NCI-H82 (cell line): Measurements from ENCODE around the gene RNF141.

Source experiments
- DNase-seq: peaks from one replicate; lab custom pipeline; 2025; lab: John Stamatoyannopoulos, UW

The RNF141 gene

DNA sequence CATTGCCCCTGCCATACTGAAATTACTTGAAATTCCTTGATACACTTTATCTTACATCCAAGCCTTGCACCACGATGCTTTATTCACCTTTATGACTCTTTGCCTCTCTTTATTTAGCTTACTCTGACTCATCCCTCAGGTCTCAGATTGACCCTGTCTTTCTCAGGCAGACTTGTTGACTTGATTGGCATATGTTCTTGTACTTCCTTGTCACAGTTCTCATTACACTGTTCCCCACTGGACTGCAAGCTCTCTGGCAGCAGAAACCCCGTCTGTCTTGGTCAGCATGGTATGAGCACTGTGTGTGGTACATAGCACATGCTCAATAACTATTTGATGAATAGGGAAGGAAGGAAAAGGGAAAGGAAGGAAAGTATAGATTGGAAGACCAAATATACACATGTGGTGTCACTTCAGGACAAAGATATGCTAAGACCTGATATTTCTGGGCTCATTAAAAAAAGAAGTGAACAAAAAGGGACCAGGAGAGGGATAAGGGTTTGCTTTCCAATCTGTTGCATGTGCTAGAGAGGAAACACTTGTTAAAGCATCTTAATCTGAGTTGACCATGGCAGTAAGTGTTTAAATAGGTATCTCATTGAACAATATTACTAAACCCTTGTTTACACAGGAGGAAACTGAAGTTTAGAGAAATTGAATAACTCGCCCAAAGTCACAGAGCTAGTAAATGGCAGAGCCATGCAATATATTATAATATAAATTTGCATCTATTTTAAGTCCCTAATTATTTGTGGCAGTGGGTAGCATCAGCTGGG is 20.2 kb upstream of the RNF141 start:
- DNase-seq: no peak

DNA sequence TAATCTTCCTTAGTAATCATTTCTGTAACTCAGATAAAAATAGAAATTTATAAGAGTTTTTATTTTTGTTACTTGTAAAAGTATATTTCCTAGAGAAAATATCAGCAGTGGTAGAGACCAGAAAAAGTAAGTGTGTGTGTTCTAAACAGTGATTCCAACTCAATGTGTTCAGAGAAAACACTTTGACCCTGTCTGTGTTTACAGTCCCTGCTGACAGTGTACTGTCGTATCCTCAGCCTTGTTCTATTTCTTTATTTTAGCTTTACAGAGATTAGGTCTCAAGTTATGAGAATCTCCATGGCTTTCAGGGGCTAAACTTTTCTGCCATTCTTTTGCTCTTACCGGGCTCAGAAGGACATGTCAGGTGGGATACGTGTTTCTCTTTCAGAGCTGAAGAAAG is 17.3 kb upstream of the RNF141 start:
- DNase-seq: no peak

DNA sequence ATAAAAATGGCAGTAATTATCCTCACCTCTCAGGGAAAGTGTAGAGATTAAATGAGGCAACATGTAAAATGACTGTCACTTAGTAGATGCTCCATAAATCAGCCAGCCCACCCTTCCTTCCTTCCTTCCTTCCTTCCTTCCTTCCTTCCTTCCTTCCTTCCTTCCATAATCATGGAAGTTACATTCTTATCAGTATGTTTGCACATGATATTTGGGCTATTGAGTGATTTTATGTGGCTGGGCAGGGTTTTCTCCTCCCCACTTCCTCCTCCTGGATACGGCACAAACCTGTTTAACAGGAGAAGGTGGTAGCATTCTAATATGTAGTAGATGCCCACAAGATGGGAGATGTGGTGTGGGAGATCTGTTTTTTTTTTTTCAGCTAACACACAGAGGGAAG is 15.6 kb upstream of the RNF141 start:
- no peak for DNase-seq

DNA sequence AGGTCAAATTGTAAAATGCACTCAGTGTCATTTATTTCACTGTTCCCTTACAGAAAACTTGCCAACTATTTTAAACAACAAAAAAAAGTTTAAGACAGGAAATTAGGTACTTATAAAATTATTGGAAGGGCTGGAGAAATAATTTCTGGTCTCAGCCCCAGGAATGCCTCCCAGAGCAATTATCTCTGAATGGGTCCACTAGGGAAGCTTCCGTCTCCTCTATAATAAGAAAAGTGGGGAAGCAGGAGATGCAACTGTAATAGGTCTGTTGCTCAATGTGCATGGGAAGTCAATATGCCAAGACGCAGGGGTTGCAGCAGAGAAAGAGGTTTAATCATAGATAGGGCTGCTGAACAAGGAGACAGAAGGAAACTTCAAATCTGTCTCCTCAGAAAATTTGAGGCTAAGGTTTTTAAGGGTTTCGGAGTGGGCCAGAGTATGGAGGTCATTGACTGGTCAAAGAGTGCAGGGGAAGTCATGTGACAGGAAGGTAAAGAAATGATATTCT is 10.9 kb upstream of the RNF141 start:
- no peak for DNase-seq

DNA sequence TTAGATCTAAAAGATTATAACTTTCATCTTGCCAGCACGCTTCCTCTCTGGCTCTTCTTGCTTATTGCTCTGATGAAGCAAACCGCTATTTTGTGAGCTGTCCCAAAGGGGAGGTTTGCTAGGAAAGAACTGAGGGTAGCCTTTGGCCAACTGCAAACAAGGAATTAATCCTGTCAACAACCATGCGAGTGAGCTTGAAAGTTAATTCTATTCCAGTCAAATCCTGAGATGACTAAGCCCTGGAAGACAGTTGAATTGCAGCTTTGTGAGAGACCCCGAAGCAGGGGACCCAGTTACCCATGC is 10.3 kb upstream of the RNF141 start:
- peak; percentile 57 for DNase-seq

DNA sequence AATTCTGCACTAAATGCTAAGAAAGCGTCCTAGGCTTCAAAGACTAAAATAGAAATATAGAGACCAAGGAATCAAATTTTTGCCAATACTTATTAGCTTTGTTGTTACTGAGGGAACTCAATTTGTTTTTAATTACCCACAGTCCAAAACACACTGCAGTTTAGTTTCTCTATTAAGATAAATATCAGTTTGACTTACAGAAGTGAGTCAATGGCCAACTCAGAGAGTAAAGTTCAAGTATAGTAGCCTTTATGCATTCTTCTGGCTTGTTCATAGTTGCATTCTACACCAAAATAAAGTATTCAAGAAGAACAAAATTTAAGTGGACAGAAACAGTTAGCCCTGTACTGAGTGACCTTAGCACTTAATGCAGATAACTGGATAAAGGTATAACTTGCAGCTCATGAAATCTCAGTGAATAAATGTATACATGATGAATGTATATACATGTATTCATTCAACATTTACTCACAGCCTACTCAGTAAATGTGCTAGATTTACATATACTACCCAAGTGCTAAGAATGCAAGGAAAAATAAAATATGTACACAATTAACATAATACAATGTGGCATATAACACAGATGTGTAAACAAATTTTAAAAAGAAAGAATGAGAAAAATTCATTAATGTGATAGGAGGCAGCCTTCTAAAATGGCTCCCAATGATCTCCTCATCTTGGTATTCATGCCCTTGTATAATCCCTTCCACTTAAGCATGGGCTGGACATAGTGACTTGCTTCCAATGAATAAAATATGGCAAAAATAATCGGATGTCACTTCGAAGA is 9.7 kb upstream of the RNF141 start:
- peak; percentile 42 for DNase-seq

DNA sequence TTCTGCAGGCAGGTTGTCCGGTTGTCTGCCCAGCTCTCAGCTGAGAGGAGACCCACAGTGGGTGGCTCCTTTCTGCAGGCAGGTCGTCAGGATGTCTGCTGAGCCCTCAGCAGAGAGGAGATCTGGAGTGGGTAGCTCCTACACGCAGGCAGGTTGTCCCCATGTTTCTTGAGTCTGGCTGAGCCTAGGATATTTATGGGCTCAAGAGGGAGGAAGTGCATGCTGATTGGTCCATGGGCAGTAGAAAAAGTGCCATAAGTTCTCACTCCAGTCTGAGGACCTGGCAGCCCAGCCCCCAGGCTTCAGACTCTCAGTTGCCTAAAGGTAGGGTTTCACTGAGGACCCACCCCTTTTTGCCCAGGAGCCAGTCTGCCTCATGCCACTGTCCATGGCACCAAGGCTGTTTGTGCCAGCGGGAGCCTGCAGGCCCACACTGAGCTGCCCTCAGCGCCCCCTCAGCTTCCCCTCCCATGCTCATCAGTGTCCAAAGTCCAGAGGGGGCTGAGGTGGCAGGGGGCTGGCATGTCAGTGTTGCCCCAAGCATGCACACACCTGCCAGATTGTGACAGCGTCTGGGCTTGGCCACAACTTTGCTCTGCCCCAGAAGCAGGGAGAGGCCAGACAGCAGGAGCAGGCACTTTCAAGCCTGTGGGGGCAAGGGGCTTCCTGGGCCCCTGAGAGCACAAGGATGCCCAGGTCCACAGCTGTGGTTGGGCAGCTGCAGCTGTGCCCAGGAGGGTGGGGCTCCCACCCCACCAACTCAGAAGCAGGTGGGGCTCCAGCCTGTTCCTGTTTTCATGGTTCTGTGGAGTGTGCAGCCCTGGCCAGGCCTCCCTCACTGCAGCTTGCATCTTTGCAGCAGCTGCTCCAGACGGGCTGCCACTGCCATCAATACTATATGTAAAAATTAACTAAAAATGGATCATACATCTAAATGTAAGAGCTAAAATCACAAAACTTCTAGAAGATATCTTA is 3.8 kb upstream of the RNF141 start:
- no peak for DNase-seq

DNA sequence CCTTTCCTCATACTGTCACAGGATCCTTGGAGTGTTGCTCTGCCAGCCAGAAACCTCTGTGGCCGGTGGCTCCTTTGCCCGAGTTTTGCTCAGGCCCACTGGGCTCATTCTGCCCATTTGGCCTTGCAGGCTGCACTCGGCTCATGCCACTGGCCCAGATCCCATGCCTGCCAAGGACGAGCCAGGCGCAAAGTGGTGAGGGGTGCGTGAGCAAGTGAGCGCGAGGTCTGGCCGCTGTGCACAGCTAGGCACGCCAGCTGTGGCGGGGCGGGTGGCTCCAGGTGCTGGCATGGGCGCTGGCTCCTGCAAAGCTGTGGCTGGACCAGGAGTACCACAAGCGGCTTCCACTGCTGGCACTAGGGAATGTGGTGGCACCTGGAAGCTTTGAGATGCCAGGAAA is 2.8 kb upstream of the RNF141 start:
- no peak for DNase-seq

DNA sequence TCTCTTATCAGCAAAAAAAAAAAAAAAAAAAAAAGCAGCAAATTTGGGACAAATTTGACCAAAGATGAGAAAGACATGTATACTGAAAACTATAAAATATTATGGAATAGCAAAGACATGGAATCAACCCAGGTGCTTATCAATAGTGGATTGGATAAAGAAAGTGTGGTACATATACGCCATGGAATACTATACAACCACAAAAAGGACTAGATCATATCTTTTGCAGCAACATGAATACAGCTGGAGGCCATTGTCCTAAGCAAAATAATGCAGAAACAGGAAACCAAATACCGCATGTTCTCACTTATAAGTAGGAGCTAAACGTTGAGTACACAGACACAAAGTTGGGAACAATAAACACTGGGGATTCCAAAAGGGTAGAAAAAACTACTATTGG is 1.8 kb upstream of the RNF141 start:
- DNase-seq: no peak

DNA sequence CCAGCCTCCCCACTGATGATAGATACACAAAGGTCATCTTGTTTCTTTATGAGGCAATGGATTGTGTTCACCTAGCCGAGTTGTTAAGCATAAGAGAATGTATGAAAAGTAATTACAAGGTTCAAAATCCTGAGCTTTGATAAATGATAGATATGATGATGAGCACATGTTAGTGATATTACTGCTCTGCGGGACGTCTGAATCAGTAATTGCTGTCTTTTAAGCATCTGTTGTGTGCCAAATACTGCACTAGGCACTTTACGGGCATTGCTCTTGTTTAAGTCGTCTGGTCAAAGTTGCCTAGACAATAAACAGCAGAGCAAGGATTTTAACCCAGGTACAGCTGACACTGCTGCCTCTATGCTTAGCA is 559 bp upstream of the RNF141 start:
- peak; percentile 79 for DNase-seq

DNA sequence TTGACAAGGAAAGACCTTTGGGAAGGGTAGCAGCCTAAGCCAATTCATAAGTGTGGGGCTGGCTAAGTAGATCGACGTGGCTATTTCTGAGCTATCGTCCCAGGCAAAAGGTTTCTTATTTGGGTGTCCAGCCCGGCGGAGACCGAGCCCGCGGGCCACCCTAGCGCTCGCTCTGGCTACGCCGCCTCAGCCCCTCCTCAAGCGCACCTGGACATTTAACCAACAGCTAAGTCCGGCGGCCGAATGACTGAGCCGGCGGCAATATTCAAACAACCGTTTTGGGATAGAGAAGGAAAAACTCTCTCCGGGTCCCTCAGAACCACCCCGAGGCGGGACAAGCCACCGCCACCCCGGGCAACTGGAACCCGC is 457 bp downstream of the RNF141 start:
- DNase-seq: peak; percentile 51

DNA sequence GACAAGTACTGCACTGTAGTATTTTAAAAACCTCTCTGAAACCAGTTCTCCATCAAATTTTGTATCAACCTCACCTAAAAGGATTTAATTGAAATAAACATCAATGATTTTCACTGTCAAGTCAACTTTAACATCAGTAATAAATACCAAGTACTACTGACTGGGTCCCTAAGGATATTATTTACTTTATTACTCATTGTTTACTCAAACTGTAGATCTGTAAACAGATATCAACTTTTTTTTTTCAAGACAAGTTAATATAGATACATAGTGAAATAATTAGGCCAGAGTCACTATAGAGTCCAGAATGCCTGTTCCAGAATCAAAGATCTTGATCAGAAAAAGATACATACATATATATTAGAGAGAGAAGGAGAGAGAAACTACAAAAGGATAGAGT is 1.6 kb downstream of the RNF141 start:
- DNase-seq: no peak

DNA sequence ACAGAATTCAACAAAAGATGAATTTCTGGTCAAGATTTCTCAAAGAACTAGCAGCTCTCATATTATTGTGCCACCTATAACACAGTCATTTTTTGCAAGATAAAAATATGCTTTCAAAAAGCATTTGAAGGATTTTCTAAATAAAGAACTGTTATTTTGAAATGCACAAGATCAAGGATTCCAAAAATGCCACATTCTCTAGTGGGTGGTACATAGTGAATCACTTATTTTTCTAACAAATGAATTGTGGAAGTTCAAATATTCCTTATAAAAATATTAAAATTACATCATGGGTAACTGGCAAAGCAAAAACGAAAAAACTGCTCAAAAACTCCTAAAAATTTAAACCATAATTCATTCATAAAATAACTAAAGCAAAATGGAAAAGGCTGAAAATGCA is 2.1 kb downstream of the RNF141 start:
- no peak for DNase-seq

DNA sequence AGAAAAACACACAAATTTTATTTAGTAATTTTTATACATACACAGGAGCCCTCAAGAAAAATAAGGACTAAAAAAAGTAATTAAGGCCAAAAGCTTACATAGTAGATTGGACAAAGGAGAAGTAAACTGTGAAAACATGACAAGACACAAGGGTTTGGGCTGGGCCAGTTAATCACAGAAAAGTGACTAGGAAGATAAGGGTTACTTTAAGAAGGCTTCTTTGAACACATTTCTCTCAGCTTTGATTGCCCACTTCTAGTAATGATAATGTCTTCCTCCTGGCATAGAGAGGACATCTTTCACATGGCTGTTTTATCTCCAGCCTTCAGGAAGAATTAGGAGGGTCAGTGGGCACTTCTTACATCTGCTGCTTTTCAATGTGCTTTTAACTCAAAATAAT is 3.4 kb downstream of the RNF141 start:
- no peak for DNase-seq

DNA sequence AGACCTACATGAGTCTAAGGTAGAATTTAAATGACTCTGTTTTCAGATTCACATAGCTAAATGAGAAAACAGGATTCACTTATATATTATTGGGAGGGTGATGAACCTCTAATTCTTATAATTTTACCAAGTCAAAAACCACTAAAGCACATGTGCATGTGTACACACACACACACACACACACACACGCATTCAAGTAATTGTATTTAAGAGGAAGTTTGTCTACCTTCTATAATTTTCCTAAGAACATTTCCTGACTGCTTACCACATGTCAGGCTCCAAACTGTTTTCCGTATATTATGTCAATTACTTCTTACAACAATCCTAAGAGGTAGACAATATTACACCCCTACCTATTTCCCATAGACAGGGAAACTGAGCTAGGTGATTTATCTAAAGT is 6.7 kb downstream of the RNF141 start:
- DNase-seq: no peak

DNA sequence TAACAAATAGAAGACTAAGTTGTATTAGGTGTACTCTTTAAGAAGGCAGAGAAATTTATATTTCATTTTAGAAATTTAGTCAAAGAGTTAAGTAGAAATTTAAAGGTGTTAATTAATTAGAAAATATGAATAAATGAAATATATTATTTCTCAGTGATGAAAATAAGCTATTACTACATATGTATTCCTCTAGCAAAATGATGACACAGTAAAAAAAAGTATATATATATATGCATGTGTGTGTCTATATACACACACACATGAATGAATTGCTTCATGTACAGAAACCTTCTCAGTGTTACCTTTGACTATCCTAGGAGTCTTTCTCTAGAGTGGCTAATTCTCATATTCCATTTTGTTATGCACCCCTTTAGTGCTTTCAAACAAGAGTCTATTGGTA is 7.7 kb downstream of the RNF141 start:
- no peak for DNase-seq

DNA sequence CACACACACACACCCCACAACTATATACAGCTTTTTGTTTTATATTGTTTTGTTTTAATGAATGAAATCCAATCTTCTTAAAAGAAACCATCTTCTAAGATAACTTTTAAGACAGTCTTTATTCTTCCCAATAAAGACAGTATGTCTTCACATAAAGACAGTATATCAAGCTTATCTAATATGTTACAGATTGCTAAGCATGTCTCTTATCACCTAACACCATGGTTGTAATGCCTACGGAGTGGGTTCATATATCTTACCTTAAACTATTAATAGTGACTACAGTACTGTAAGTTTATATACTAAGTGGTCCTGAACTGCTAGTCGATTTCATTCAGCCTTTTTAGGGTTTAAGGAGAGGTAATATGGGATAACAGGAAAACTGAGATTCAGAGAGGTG is 8.5 kb downstream of the RNF141 start:
- DNase-seq: no peak

DNA sequence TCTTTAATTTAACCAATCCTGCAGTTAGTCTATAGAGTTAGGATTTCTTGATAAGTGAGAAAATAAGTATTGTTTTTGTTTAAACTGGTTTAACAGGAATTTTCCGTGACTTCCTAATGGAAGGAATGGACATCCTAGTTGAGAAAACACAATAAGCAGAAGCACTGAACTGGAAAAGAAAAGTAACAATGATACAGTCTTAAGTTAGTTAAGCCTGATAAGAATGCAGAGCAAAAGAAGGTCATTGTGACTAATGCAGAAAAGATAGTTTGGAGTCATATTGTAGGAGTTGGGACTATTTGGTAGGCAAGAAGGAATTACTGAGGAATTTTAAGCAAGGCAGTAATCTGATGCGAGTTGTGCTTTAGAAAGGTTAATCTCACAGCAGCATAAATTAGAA is 11.7 kb downstream of the RNF141 start:
- DNase-seq: no peak

DNA sequence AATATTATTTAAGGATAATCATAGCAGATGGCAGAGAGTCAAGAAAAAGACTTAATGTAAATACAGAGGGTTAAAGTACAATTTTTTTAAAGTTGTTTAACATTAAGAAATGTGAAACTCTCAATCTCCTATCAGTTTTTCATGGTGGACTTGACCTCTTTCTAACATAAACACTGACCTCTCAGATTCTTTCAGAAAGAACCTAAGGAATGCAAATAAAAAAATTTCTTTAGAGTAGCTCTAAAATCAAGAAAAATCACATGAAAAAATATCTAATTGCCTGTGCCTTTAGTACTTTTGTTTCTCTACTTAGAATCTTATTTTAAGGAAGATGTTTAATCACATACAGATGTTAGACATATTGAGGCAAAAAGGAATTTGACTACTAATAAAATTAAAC is 12.9 kb downstream of the RNF141 start:
- no peak for DNase-seq

DNA sequence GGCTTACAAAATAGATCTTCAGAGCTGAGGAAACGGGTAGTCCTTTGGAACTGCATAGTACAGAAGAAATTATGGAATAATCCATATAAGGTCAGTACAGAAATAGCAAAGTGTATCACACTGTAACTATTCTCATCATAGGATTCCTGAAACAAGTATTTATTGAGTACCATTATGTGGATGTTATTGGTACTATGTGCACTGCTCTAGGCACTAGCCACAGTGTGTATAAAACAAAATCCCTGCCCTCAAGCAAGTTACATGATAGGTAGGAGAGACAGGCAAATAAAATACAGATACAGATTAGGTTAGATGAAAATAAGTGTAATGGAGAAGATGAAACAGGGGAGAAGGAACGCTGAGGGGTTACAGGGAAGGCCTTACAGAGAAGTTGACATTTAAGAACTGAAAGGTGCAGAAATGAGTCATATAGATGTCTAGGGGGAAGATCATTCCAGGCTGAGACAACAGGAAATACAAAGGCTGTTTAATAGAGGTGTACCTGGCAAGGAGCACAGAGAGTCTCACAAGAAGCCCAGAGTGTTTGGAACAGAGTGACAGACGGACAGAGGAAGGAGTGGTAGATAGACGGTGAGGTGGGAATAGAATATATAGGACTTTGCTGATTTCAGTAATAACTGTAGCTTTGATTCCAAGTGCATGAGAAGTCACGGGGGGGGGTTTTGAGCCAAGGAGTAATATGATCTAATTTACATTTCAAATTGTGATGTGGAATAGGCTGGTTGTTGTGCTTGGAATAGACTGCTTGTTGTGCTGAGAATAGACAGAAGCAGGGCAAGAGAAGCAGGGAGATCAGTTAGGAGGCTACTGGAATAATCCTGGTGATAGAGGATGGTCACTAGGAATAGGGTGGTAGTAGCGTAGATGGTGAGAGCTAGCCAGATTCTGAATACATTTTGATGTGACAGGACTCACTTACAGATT is 13.7 kb downstream of the RNF141 start:
- DNase-seq: no peak

DNA sequence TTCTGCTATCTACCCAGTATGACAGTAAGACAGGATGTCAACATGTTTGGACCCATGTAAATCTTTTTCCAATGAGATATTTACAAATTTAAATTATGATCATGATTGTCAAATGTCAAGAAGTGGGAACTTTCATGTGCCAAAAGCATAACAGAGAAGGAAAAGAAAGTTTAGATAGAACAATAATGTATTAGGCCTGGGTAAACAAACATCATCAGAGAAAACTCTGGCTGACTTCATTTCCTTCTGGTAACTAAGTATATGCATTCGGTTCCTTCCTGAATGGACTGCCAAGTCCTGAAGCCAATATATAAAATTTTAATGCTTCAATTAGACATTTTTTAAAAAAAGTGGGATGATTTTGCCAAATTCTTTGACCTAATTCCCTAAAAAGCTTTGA is 16.5 kb downstream of the RNF141 start:
- DNase-seq: no peak

DNA sequence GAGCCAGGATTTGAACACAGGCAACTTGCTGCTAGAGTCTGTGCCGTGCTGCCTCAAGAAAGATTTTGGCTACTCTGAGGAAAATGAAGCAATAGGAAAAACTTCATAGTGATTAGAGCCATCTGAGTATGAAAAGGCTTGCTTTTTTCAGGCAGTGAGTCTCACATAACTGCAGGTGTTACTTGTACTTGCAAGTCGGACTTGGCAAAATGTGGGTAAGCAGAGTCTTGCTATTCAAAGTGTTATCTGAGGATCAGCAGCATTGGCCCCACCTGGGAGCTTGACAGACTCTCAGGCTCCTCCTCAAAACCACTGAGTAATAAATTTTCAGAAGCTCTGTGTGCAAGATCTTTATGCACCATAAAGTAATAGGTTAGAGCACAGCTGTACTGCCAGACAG is 18.1 kb downstream of the RNF141 start:
- DNase-seq: no peak
